NCI-H2196 (cell line): Measurements from ENCODE around the gene GPR32.
"Not testable (repeated sequence)": the region's sequence is repeated elsewhere in the genome, so short reads cannot be mapped to it uniquely, and the experiment has no call there.

Source experiments
- DNase-seq: peaks from one replicate; lab custom pipeline; 2025; ENCODE audit not compliant: unreplicated experiment; lab: John Stamatoyannopoulos, UW

The GPR32 gene

GRCh38 chr19:50745221-50745620 lies 25.0 kb upstream of the GPR32 start:
- no peak for DNase-seq

- not testable (repeated sequence) for DNase-seq
Measured at GRCh38 chr19:50747141-50747540, 23.1 kb upstream of the GPR32 start.

GRCh38 chr19:50749490-50749889 lies 20.8 kb upstream of the GPR32 start:
- DNase-seq, result no peak

- DNase-seq, result no peak
Measured at GRCh38 chr19:50750010-50750409, 20.3 kb upstream of the GPR32 start.

- no peak for DNase-seq
Measured at GRCh38 chr19:50753879-50754278, 16.4 kb upstream of the GPR32 start.

- not testable (repeated sequence) for DNase-seq
Measured at GRCh38 chr19:50756244-50756643, 14.0 kb upstream of the GPR32 start.

GRCh38 chr19:50757624-50758023 lies 12.6 kb upstream of the GPR32 start:
- not testable (repeated sequence) for DNase-seq

GRCh38 chr19:50759076-50759475 lies 11.2 kb upstream of the GPR32 start:
- DNase-seq, result not testable (repeated sequence)

GRCh38 chr19:50759886-50760285 lies 10.4 kb upstream of the GPR32 start:
- peak; percentile 41 for DNase-seq

GRCh38 chr19:50761501-50761900 lies 8.8 kb upstream of the GPR32 start:
- not testable (repeated sequence) for DNase-seq

GRCh38 chr19:50763521-50763920 lies 6.7 kb upstream of the GPR32 start:
- not testable (repeated sequence) for DNase-seq

GRCh38 chr19:50764409-50764808 lies 5.9 kb upstream of the GPR32 start:
- no peak for DNase-seq

GRCh38 chr19:50766746-50767145 lies 3.5 kb upstream of the GPR32 start:
- not testable (repeated sequence) for DNase-seq

- DNase-seq, result not testable (repeated sequence)
Measured at GRCh38 chr19:50767263-50767662, 3.0 kb upstream of the GPR32 start.

- DNase-seq, result no peak
Measured at GRCh38 chr19:50768277-50768676, 2.0 kb upstream of the GPR32 start.

GRCh38 chr19:50770888-50771287 lies 624 bp downstream of the GPR32 start:
- DNase-seq, result no peak

- no peak for DNase-seq
Measured at GRCh38 chr19:50772476-50772875, 2.2 kb downstream of the GPR32 start.

GRCh38 chr19:50772912-50773311 lies 2.6 kb downstream of the GPR32 start:
- not testable (repeated sequence) for DNase-seq

- DNase-seq, result not testable (repeated sequence)
Measured at GRCh38 chr19:50773454-50773853, 3.2 kb downstream of the GPR32 start.

GRCh38 chr19:50776131-50776530 lies 5.9 kb downstream of the GPR32 start:
- no peak for DNase-seq

GRCh38 chr19:50777261-50777660 lies 7.0 kb downstream of the GPR32 start:
- DNase-seq, result no peak

- no peak for DNase-seq
Measured at GRCh38 chr19:50777830-50778303, 7.6 kb downstream of the GPR32 start.

- no peak for DNase-seq
Measured at GRCh38 chr19:50778906-50779430, 8.7 kb downstream of the GPR32 start.
